Right atrium auricular region (tissue), 2 donors: Measurements from ENCODE around the gene COL24A1. TPM values are rescaled to one million over a fixed set of nuclear protein-coding genes. Genes with fewer than 3 reads are reported as not detected.
"Not testable (repeated sequence)": the region's sequence is repeated elsewhere in the genome, so short reads cannot be mapped to it uniquely, and the experiment has no call there.

Experiments
- DNase-seq: peaks from one replicate; pipeline ENCODE4 v3.0.0-alpha.2; 2019; ENCODE audit warnings: low spot score
- H3K27ac ChIP-seq, 2 donors: fragments of 200-600 bp; sonication (generic); 1 replicate in 1 of 2; 2 replicates in 1 of 2; pipeline ENCODE4 v1.5.1; 2016 to 2019
- H3K27me3 ChIP-seq, 2 donors: fragments of 200-600 bp; sonication (generic); one replicate each; pipeline versions ENCODE4 v1.5.1 to v1.6.0; 2017 to 2019
- H3K36me3 ChIP-seq: fragments of 200-600 bp; sonication (generic); one replicate; pipeline ENCODE4 v1.5.1; 2016
- H3K4me1 ChIP-seq, 2 donors: fragments of 200-600 bp; sonication (generic); one replicate each; pipeline versions ENCODE4 v1.5.1 to v1.6.0; 2017 to 2019
- H3K4me3 ChIP-seq, 2 donors: fragments of 200-600 bp; sonication (generic); 1 replicate in 1 of 2; 2 replicates in 1 of 2; pipeline ENCODE4 v1.5.1; 2017 to 2019; ENCODE audit warnings: mild to moderate bottlenecking in 1 of 2, moderate library complexity in 1 of 2
- H3K9me3 ChIP-seq, 2 donors: fragments of 200-600 bp; sonication (generic); one replicate each; pipeline ENCODE4 v1.5.1; 2019
- CTCF ChIP-seq, 2 donors: fragments of 200-600 bp; sonication (generic); IDR thresholded peaks; one replicate each; pipeline ENCODE4 v1.5.1; 2019; ENCODE audit warnings: antibody characterized with exemption in 2 of 2
- total RNA-seq, 2 donors: library from RNA; depleted of rRNA; stranded (reverse); fragments of >200 nt; gene quantifications; one replicate each; pipeline ENCODE4 v1.1.0, GENCODE V29; 2016

Gene COL24A1
- total RNA-seq, 2 donors from 2014 or later: 0.67 to 1.0 TPM

DNA sequence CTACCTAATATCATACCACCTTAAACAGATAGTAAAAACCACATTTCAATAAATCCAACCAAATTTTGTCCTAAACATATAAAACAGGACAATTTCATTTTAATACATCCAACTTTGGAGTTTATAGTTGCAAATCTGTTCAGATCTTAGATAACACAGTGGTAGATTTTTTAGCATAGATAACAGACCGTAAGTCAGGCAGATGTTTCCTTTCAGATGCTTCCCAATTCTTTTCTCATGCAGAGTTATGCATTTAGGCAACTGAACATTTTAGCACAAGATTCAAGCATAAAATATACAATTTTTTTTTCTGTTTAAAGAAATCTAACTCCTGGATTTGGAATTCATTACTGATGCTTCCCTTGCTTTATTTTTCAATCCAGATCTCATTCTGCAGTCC lies 291.8 kb downstream of the COL24A1 start:
- H3K4me3 ChIP-seq: no peak overlapping the region
- H3K4me1 ChIP-seq: no peaks in the 10 kb centered on the region
- DNase-seq: no peak
- no peaks in the 10 kb centered on the region for H3K27me3 ChIP-seq
- no peaks in the 10 kb centered on the region for H3K9me3 ChIP-seq
- no peak overlapping the region for H3K27ac ChIP-seq
- H3K36me3 ChIP-seq: no peaks in the 10 kb centered on the region
- TF ChIP-seq CTCF (IDR thresholded peaks at IDR 0.05): no peak

GRCh38 chr1:85863639-85864038 lies 292.9 kb downstream of the COL24A1 start:
- not testable (repeated sequence) for H3K4me1 ChIP-seq, H3K27ac ChIP-seq, H3K27me3 ChIP-seq, H3K4me3 ChIP-seq, DNase-seq, H3K9me3 ChIP-seq, H3K36me3 ChIP-seq

DNA sequence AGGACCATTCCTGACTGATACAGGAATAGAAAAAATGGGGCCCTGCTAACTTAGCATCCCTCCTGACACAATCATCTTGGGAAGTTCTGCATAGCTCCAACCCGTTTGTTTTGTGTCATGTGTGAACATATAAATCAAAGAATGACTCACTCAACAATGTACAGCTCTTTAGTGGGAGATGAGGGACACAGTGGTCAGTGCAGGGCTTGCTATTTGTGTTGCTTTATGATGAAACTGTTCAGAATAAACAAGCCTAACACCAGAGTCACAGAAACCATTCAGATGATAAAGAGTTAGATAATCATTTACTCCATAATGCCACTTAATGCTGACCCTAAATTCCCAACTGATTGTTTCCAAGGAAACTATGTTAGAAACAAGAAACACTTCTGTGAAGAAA lies 294.1 kb downstream of the COL24A1 start:
- H3K27me3 ChIP-seq: no peaks in the 10 kb centered on the region
- H3K36me3 ChIP-seq: no peaks in the 10 kb centered on the region
- no peak overlapping the region for H3K27ac ChIP-seq
- H3K4me3 ChIP-seq: no peak overlapping the region
- no peak for DNase-seq
- TF ChIP-seq CTCF (IDR thresholded peaks at IDR 0.05): no peak
- H3K4me1 ChIP-seq: no peaks in the 10 kb centered on the region
- H3K9me3 ChIP-seq: no peaks in the 10 kb centered on the region

DNA sequence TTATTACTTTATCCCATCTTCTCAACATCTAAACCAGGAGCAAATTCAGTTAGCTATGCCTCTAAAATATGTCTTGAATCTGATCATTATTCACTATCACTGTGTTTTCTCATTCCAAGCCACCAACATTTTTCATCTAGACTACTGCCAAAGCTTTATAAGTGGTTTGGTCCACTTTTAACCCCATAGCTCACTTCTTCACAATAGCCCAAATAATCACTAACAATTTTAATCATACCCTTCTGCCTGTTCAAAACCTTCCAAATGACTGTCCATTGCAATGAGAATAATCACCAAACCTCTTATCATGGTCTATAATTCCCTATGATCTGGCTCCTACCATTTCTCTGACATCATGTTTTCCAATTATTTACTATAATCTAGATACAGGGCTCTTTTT lies 298.6 kb downstream of the COL24A1 start:
- Histone ChIP-seq H3K9me3 (no peaks in the 10 kb centered on the region), H3K4me3 (no peak overlapping the region), H3K4me1 (no peaks in the 10 kb centered on the region), H3K36me3 (no peaks in the 10 kb centered on the region), H3K27me3 (no peaks in the 10 kb centered on the region), H3K27ac (no peak overlapping the region)
- no peak for TF ChIP-seq CTCF (IDR thresholded peaks at IDR 0.05)
- no peak for DNase-seq

GRCh38 chr1:85850238-85850637 lies 306.3 kb downstream of the COL24A1 start:
- H3K36me3 ChIP-seq: no peaks in the 10 kb centered on the region
- TF ChIP-seq CTCF (IDR thresholded peaks at IDR 0.05): no peak
- H3K27ac ChIP-seq: no peak overlapping the region
- DNase-seq: no peak
- H3K4me1 ChIP-seq: no peaks in the 10 kb centered on the region
- no peak overlapping the region for H3K4me3 ChIP-seq
- no peaks in the 10 kb centered on the region for H3K27me3 ChIP-seq
- no peaks in the 10 kb centered on the region for H3K9me3 ChIP-seq

DNA sequence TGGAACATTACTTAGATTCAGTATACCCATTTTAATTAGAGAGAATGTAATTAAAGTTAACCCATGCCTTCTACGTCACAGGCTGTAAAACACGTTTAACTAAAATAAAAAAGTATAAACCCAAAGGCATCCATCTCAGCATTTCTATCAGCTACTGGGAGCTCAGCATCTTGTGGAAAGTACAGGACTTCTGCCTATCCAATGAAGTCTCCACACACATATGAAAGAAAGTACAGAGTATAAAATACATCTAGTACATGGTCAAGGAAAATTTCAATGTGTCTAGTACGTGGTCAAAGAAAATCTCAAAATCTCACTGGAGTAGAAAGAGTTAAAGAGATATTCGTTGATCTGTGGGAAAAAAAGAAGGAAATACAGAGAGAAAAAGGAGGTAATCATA lies 306.9 kb downstream of the COL24A1 start:
- Histone ChIP-seq H3K4me3 (no peak overlapping the region), H3K36me3 (no peaks in the 10 kb centered on the region), H3K4me1 (no peaks in the 10 kb centered on the region), H3K27me3 (no peaks in the 10 kb centered on the region), H3K9me3 (no peaks in the 10 kb centered on the region), H3K27ac (no peak overlapping the region)
- no peak for DNase-seq
- TF ChIP-seq CTCF (IDR thresholded peaks at IDR 0.05): no peak
